Lung (tissue), 12 donors: ENCODE measurements around the gene PSAPL1. TPM values are rescaled to one million over a fixed set of nuclear protein-coding genes. Genes with fewer than 3 reads are reported as not detected.
A peak's percentile ranks its signal among the peaks of the same experiment; 100 is the strongest.

ENCODE experiments used
- ATAC-seq: fragments of 200-7000 bp; cut with Tn5 transposase; one replicate; pipeline ENCODE4 v1.9.1; 2020; ENCODE audit warnings: moderate number of reproducible peaks; ENCODE audit not compliant: insufficient read depth, low FRiP score
- DNase-seq, 3 donors: peaks; one replicate each; pipeline ENCODE4 v3.0.0-alpha.2; 2013 to 2017
- H3K27ac ChIP-seq, 2 donors: one replicate each; pipeline ENCODE4 v1.5.1; 2013; ENCODE audit warnings: mild to moderate bottlenecking in 2 of 2, moderate library complexity in 2 of 2, control low read depth in 1 of 2, inconsistent platforms in 1 of 2, low read depth in 1 of 2, low read length in 1 of 2
- H3K27me3 ChIP-seq, 3 donors: one replicate each; pipeline ENCODE4 v1.5.1; 2013; ENCODE audit warnings: low read length in 2 of 3; ENCODE audit not compliant: control insufficient read depth in 3 of 3, insufficient read depth in 3 of 3
- H3K36me3 ChIP-seq, 4 donors: one replicate each; pipeline ENCODE4 v1.5.1; 2013; ENCODE audit warnings: low read length in 4 of 4, mild to moderate bottlenecking in 1 of 4, moderate library complexity in 1 of 4; ENCODE audit not compliant: control insufficient read depth in 4 of 4, insufficient read depth in 4 of 4
- H3K4me1 ChIP-seq, 5 donors: one replicate each; pipeline ENCODE4 v1.5.1; 2013; ENCODE audit warnings: low read length in 5 of 5, mild to moderate bottlenecking in 2 of 5, moderate library complexity in 1 of 5; ENCODE audit not compliant: control insufficient read depth in 5 of 5, insufficient read depth in 5 of 5
- H3K4me3 ChIP-seq: one replicate; pipeline ENCODE4 v1.5.1; 2013; ENCODE audit warnings: mild to moderate bottlenecking, control low read depth, moderate library complexity
- H3K9ac ChIP-seq, 2 donors: one replicate each; pipeline ENCODE4 v1.5.1; 2013; ENCODE audit warnings: low read length in 2 of 2, control low read depth in 1 of 2; ENCODE audit not compliant: insufficient read depth in 1 of 2
- H3K9me3 ChIP-seq, 4 donors: one replicate each; pipeline ENCODE4 v1.5.1; 2013; ENCODE audit warnings: low read length in 3 of 4, mild to moderate bottlenecking in 1 of 4, moderate library complexity in 1 of 4; ENCODE audit not compliant: control insufficient read depth in 4 of 4, insufficient read depth in 3 of 4
- CTCF ChIP-seq: IDR thresholded peaks from 2 replicates; pipeline ENCODE4 v1.5.1; 2012; ENCODE audit warnings: mild to moderate bottlenecking; ENCODE audit errors: control extremely low read depth, extremely low read depth
- WGBS, 2 donors: extraction: QIAGEN DNeasy Blood & Tissue Kit; methylation state at CpG; one replicate each; pipeline ENCODE4 v1.1.7; 2013; 5-methylcytosine and 5-hydroxymethylcytosine counted together
- polyA plus RNA-seq, 2 donors: library from polyadenylated mRNA; stranded (reverse); fragments of 200-250 nt; gene quantifications; one replicate each; pipeline ENCODE4 v1.2.1, GENCODE V29; 2013
- total RNA-seq, 2 donors: library from RNA; depleted of rRNA in 1 of 2; stranded (reverse); fragments of >200 nt in 1 of 2; gene quantifications; one replicate each; pipeline ENCODE4 v1.2.1, GENCODE V29; 2014 to 2021
- donor health status: control.
- donor health status: control.
- donor health status: Bipolar disorder and iron deficiency.
- donor health status: healthy.
- donor health status: DM: yes; HTN: yes; CAD: no.

PSAPL1 gene
- total and polyA plus RNA-seq, 4 donors = 0.06 to 0.55 (median 0.24) TPM; not detected in 1

DNA sequence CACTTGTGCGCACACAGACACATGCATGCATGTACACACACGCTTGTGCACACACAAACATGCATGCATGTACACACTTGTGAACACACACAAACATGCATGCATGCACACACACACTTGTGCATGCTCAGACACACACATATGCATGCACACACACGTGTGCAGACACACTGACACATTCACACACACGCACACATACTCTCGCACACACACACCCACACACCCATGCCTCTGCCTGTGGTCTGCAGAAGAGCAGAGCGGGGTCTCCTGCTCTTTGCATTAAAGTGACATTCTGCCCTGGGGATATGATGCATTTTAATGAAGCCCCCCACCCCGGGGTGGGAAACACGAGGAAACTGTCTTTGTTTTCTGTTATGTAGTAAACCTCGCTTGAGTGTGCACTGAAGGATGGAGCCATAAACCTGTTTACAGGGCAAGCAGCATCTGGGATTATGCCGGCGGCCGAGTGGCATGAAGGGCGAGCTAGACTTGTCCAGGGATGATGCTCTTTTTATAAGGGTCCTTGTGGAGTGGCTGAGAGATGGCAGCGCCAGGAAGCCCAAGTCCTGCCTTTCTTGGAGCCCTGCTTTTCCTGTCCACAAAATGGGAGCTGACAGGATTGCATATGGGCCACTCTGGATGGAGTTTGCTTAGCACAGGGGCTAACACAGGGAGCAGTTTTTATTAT is 17.8 kb downstream of the PSAPL1 start:
- Histone ChIP-seq H3K27ac (no peak overlapping the region), H3K4me3 (no peak overlapping the region), H3K9ac (no peak overlapping the region), H3K27me3 (no peaks in the 10 kb centered on the region), H3K4me1 (peaks cover 0 to 10% (median 1%) of the 10 kb centered on the region in 5 donors), H3K9me3 (peaks cover 0 to 8% (median 2%) of the 10 kb centered on the region in 4 donors), H3K36me3 (no peaks in the 10 kb centered on the region)
- WGBS, 2 donors = 86 to 87% methylated on average over 14 of the region's 14 CpGs
- no peak for TF ChIP-seq CTCF
- ATAC-seq (no peak), DNase-seq (peak in 1 of 3 donors; percentile 7)

- H3K27me3 ChIP-seq = no peaks in the 10 kb centered on the region
- no peak for ATAC-seq
- peak in 1 of 3 donors; percentile 11 for DNase-seq
- no peak for TF ChIP-seq CTCF
- H3K4me3 ChIP-seq = no peak overlapping the region
- no peaks in the 10 kb centered on the region for H3K36me3 ChIP-seq
- H3K9ac ChIP-seq = no peak overlapping the region
- no peak overlapping the region for H3K27ac ChIP-seq
- H3K9me3 ChIP-seq = peaks cover 0 to 8% (median 2%) of the 10 kb centered on the region in 4 donors
- H3K4me1 ChIP-seq = peaks cover 0 to 10% (median 1%) of the 10 kb centered on the region in 5 donors
- 87% methylated on average over 16 of the region's 16 CpGs for WGBS, 2 donors
Observed at GRCh38 chr4:7415927-7416686, 18.6 kb downstream of the PSAPL1 start.

GRCh38 chr4:7414736-7415510 is 19.8 kb downstream of the PSAPL1 start:
- no peaks in the 10 kb centered on the region for H3K27me3 ChIP-seq
- H3K4me1 ChIP-seq = peaks cover 0 to 13% (median 7%) of the 10 kb centered on the region in 5 donors
- peak in 1 of 3 donors; percentile 9 for DNase-seq
- TF ChIP-seq CTCF = no peak
- no peaks in the 10 kb centered on the region for H3K36me3 ChIP-seq
- ATAC-seq = no peak
- peaks cover 0 to 8% (median 2%) of the 10 kb centered on the region in 4 donors for H3K9me3 ChIP-seq
- no peak overlapping the region for H3K9ac ChIP-seq
- H3K4me3 ChIP-seq = no peak overlapping the region
- 41 to 49% methylated on average over 12 of the region's 12 CpGs for WGBS, 2 donors
- no peak overlapping the region for H3K27ac ChIP-seq
